ENCODE data around the gene PGA5.

PGA5 gene

DNA sequence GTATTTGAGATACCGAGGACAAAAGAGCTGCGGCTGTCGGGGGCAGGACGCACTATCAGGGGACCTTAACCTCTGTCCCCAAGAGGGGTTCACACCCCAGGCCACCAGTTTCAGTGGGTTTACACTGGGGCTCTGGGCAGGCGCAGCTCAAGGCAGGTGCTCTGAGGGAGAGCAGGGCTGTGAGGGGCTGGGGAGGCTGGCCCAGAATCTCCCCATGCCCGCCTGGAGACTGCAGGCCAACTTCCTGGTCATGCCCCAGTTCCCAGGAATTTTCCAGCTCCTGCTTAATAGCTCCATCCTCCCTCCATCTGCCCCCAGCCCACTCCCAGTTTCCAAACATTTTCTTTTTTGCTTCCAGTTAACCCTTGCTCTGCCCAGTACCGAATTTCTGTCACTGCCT, 45.3 kb upstream of the PGA5 start:
- no peak overlapping the region for H3K9ac ChIP-seq (ENCODE audit: low read length)
- H3K4me3 ChIP-seq (ENCODE audit: insufficient read depth, low read length, poor library complexity, severe bottlenecking) = no peak overlapping the region
- no peaks in the 10 kb centered on the region for H4K20me1 ChIP-seq (ENCODE audit: low read depth, low read length)
- H3K36me3 ChIP-seq (ENCODE audit: low read length) = no peaks in the 10 kb centered on the region
- H2AFZ ChIP-seq (ENCODE audit: low read depth, low read length, severe bottlenecking) = no peak overlapping the region
- no peak for TF ChIP-seq EZH2phosphoT487 (conservative IDR thresholded peaks at IDR 0.05; ENCODE audit: low read length)
- TF ChIP-seq, protein P1, sequence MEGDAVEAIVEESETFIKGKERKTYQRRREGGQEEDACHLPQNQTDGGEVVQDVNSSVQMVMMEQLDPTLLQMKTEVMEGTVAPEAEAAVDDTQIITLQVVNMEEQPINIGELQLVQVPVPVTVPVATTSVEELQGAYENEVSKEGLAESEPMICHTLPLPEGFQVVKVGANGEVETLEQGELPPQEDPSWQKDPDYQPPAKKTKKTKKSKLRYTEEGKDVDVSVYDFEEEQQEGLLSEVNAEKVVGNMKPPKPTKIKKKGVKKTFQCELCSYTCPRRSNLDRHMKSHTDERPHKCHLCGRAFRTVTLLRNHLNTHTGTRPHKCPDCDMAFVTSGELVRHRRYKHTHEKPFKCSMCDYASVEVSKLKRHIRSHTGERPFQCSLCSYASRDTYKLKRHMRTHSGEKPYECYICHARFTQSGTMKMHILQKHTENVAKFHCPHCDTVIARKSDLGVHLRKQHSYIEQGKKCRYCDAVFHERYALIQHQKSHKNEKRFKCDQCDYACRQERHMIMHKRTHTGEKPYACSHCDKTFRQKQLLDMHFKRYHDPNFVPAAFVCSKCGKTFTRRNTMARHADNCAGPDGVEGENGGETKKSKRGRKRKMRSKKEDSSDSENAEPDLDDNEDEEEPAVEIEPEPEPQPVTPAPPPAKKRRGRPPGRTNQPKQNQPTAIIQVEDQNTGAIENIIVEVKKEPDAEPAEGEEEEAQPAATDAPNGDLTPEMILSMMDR (IDR thresholded peaks at IDR 0.05; ENCODE audit: insufficient read depth, low read length, poor library complexity, severe bottlenecking) = no peak
- no peak overlapping the region for H3K27ac ChIP-seq (ENCODE audit: low read depth, low read length)
- H3K4me2 ChIP-seq (ENCODE audit: low read depth, low read length, poor library complexity, severe bottlenecking) = no peak overlapping the region
- H3K27me3 ChIP-seq (ENCODE audit: low read length) = no peaks in the 10 kb centered on the region
- no peaks in the 10 kb centered on the region for H3F3A ChIP-seq (ENCODE audit: insufficient read depth)
- no peaks in the 10 kb centered on the region for H3K79me2 ChIP-seq (ENCODE audit: insufficient read depth, low read length)
- no peaks in the 10 kb centered on the region for H3K9me3 ChIP-seq (ENCODE audit: insufficient read depth, low read length)
- no peaks in the 10 kb centered on the region for H3K9me2 ChIP-seq (replicated peaks; ENCODE audit: insufficient read depth, low read length)

DNA sequence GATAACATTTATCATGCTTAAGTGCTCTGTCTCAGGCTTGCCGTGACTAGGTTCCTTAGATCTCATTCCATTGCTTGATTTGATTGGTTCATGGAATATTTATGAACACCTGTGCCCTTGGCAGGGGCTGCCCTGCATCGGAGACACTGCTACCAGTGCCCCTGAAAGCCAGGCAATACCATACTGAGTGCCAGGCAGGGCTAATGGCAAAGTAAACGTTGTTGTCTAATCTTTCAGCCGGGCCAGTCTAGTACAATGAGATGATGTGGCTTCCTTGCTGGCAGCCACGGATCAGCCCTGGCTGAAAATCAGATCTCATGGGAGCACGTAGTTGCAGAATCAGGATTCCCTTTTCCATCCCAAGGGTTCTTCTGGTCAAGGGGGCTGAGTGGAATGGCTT, 42.6 kb upstream of the PGA5 start:
- H3K9me3 ChIP-seq (ENCODE audit: insufficient read depth, low read length) = no peaks in the 10 kb centered on the region
- no peaks in the 10 kb centered on the region for H3K9me2 ChIP-seq (replicated peaks; ENCODE audit: insufficient read depth, low read length)
- no peaks in the 10 kb centered on the region for H3F3A ChIP-seq (ENCODE audit: insufficient read depth)
- no peak for TF ChIP-seq EZH2phosphoT487 (conservative IDR thresholded peaks at IDR 0.05; ENCODE audit: low read length)
- TF ChIP-seq, protein P1 (IDR thresholded peaks at IDR 0.05; ENCODE audit: insufficient read depth, low read length, poor library complexity, severe bottlenecking) = no peak
- H3K9ac ChIP-seq (ENCODE audit: low read length) = no peak overlapping the region
- no peaks in the 10 kb centered on the region for H3K36me3 ChIP-seq (ENCODE audit: low read length)
- H3K4me3 ChIP-seq (ENCODE audit: insufficient read depth, low read length, poor library complexity, severe bottlenecking) = no peak overlapping the region
- H3K27me3 ChIP-seq (ENCODE audit: low read length) = no peaks in the 10 kb centered on the region
- no peak overlapping the region for H2AFZ ChIP-seq (ENCODE audit: low read depth, low read length, severe bottlenecking)
- no peak overlapping the region for H3K4me2 ChIP-seq (ENCODE audit: low read depth, low read length, poor library complexity, severe bottlenecking)
- no peak overlapping the region for H3K27ac ChIP-seq (ENCODE audit: low read depth, low read length)
- H4K20me1 ChIP-seq (ENCODE audit: low read depth, low read length) = no peaks in the 10 kb centered on the region
- no peaks in the 10 kb centered on the region for H3K79me2 ChIP-seq (ENCODE audit: insufficient read depth, low read length)

DNA sequence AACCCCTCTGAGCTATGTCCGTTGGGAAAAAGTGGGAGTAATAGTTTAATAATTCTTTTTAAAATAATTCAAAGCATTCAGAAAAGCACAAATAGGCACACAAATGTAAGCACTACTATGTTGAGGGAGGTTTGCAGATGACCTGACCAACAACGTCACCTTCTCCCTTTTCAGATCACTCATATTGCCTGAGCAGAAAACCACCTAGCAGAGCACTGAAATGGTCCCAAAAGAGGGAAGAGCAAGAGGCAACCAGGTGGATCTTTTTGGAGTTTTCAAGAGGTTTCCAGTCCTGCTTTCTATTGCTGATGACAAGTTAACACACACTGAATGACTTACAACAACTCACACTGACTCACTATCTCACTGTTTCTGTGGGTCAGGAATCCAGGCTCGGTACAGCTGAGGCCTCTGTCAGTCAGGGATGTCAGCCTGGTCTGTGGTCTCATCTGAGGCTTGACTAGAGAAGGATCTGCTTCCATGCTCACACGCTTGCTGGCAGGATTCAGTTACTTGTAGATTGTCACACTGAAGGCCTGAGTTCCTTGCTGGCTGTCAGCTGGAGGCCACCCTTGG, 41.9 kb upstream of the PGA5 start:
- Histone ChIP-seq H4K20me1 (ENCODE audit: low read depth, low read length) (no peaks in the 10 kb centered on the region), H3K9me2 (replicated peaks; ENCODE audit: insufficient read depth, low read length) (no peaks in the 10 kb centered on the region), H3K9ac (ENCODE audit: low read length) (no peak overlapping the region), H3F3A (ENCODE audit: insufficient read depth) (no peaks in the 10 kb centered on the region), H3K9me3 (ENCODE audit: insufficient read depth, low read length) (no peaks in the 10 kb centered on the region), H3K4me3 (ENCODE audit: insufficient read depth, low read length, poor library complexity, severe bottlenecking) (no peak overlapping the region), H2AFZ (ENCODE audit: low read depth, low read length, severe bottlenecking) (no peak overlapping the region), H3K79me2 (ENCODE audit: insufficient read depth, low read length) (no peaks in the 10 kb centered on the region), H3K4me2 (ENCODE audit: low read depth, low read length, poor library complexity, severe bottlenecking) (no peak overlapping the region), H3K36me3 (ENCODE audit: low read length) (no peaks in the 10 kb centered on the region), H3K27ac (ENCODE audit: low read depth, low read length) (no peak overlapping the region), H3K27me3 (ENCODE audit: low read length) (no peaks in the 10 kb centered on the region)
- TF ChIP-seq EZH2phosphoT487 (conservative IDR thresholded peaks at IDR 0.05; ENCODE audit: low read length) = no peak
- TF ChIP-seq, protein P1 (IDR thresholded peaks at IDR 0.05; ENCODE audit: insufficient read depth, low read length, poor library complexity, severe bottlenecking) = no peak

Measured in SU-DHL-6 (cell line).